ENCODE results near the gene THY1.
"Not testable (repeated sequence)": the region's sequence is repeated elsewhere in the genome, so short reads cannot be mapped to it uniquely, and the experiment has no call there.

THY1 gene

DNA sequence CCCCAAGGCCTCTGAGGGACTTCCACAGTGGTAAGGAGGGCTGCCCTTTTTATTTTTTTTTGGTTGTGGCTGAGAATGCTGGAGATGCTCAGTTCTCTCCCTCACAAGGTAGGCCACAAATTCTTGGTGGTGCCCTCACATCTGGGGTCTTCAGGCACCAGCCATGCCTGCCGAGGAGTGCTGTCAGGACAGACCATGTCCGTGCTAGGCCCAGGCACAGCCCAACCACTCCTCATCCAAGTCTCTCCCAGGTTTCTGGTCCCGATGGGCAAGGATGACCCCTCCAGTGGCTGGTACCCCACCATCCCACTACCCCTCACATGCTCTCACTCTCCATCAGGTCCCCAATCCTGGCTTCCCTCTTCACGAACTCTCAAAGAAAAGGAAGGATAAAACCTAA lies 4.2 kb downstream of the THY1 start:
- no peak for DNase-seq
- TF ChIP-seq GATA1 (IDR thresholded peaks at IDR 0.05; ENCODE audit: low read depth, low read length) = no peak
- no peak for TF ChIP-seq POLR2A (IDR thresholded peaks at IDR 0.05; ENCODE audit: low read length)

- DNase-seq = no peak
- TF ChIP-seq GATA1 (IDR thresholded peaks at IDR 0.05; ENCODE audit: low read depth, low read length) = no peak
- no peak for TF ChIP-seq POLR2A (IDR thresholded peaks at IDR 0.05; ENCODE audit: low read length)
Measured at GRCh38 chr11:119417726-119418540, 5.0 kb downstream of the THY1 start.

GRCh38 chr11:119416606-119417580 lies 6.1 kb downstream of the THY1 start:
- DNase-seq = no peak
- TF ChIP-seq POLR2A (IDR thresholded peaks at IDR 0.05; ENCODE audit: low read length) (no peak), GATA1 (IDR thresholded peaks at IDR 0.05; ENCODE audit: low read depth, low read length) (no peak)

- TF ChIP-seq POLR2A (IDR thresholded peaks at IDR 0.05; ENCODE audit: low read length) (no peak), GATA1 (IDR thresholded peaks at IDR 0.05; ENCODE audit: low read depth, low read length) (no peak)
- no peak for DNase-seq
Measured at GRCh38 chr11:119415966-119416365, 7.0 kb downstream of the THY1 start.

GRCh38 chr11:119415517-119415916 lies 7.5 kb downstream of the THY1 start:
- DNase-seq = no peak
- TF ChIP-seq POLR2A (IDR thresholded peaks at IDR 0.05; ENCODE audit: low read length) (no peak), GATA1 (IDR thresholded peaks at IDR 0.05; ENCODE audit: low read depth, low read length) (no peak)

DNA sequence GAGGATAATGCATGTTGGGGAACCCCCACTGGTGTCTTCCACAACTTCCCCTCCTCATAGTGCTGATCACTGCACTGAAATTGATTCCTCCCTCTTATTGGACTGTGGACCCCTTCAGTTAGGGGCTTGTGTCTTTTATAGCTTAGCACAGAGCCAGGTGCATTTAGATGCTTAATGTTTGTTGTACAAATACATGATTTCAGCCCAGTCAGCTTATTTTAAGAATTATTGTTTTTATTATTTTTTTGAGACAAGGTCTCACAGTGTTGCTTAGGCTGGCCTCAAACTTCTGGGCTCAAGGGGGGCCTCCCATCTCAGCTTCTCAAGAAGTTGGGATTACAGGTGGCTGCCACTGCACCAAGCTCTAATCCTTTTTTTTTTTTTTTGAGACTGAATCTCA lies 8.2 kb downstream of the THY1 start:
- no peak for TF ChIP-seq GATA1 (IDR thresholded peaks at IDR 0.05; ENCODE audit: low read depth, low read length)
- no peak for TF ChIP-seq POLR2A (IDR thresholded peaks at IDR 0.05; ENCODE audit: low read length)
- no peak for DNase-seq

DNA sequence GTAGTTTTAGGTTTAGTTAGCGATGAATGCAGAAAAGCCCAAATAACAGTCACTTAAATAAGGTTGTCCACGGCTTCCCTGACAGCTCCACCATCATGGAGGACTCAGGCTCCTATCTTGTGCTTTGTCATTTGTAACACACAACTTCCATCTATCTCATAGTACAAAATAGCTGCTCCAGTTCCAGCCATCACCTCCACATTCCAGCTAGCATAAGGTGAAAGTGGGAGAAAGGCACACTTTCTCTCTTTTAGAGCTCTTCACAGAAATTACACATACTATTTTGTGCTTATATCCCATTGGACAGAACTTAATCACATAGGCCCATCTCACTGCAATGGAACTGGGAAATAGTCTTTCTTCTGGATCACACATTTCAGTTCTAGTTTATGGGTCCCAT lies 8.7 kb downstream of the THY1 start:
- TF ChIP-seq POLR2A (IDR thresholded peaks at IDR 0.05; ENCODE audit: low read length) (no peak), GATA1 (IDR thresholded peaks at IDR 0.05; ENCODE audit: low read depth, low read length) (no peak)

DNA sequence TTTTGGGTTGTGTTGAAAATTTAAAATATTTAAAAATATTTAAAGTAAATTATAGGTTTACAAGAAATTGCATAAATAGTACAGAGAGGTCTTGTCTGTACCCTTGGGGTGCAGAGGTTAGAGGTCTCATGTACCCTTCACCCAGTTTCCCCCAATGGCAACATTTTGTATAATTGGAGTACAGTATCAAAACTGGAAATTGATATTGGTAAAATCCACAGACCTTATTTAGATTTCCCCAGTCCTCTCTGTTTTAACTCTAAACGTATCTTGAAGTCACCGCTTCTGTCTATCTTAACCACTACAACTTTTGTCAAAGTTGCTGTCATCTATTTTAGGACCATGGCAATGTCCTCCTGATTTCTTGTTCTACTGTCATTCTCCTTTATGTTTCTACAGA lies 10.9 kb downstream of the THY1 start:
- TF ChIP-seq GATA1 (IDR thresholded peaks at IDR 0.05; ENCODE audit: low read depth, low read length) = no peak
- no peak for DNase-seq

More for the DNA sequence above, 8.7 kb downstream of the THY1 start:
- no peak for DNase-seq

- no peak for DNase-seq
- TF ChIP-seq GATA1 (IDR thresholded peaks at IDR 0.05; ENCODE audit: low read depth, low read length) = no peak
- no peak for TF ChIP-seq POLR2A (IDR thresholded peaks at IDR 0.05; ENCODE audit: low read length)
Measured at GRCh38 chr11:119410501-119410900, 12.5 kb downstream of the THY1 start.

DNA sequence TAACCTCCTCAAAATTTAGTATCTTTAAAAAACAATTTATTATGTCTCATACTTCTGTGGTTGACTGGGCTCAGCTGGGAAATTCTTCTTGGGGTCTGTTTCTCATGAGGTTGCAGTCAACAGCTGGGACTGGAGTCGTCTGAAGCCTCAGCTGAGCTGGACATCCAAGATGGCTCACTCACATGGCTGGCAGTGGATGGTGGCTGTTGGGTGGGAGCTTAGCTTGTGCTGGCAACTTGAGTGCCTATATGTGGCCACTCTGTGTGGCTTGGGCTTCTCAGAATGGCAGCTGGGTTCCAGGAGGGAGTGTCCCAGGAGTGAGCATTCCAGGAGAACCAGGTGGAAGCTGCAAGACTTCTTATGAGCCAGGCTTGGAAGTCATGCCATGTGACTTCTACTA lies 13.2 kb downstream of the THY1 start:
- no peak for DNase-seq
- no peak for TF ChIP-seq POLR2A (IDR thresholded peaks at IDR 0.05; ENCODE audit: low read length)
- no peak for TF ChIP-seq GATA1 (IDR thresholded peaks at IDR 0.05; ENCODE audit: low read depth, low read length)

DNA sequence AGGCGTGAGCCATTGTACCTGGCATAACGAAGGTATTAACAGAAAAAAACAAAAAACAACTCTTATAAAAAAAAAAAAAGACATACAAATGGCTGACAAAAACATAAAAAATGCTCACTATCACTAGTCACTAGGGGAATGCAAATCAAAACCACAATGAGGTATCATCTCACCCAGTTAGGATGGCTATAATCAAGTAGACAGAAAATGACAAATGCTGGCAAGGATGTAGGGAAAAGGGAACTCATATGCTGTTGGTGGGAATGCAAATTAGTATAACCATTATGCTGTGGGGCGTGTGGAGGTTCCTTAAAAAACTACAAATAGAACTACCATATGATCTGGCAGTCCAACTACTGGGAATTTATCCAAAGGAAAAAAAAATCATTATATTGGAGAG lies 17.0 kb downstream of the THY1 start:
- no peak for TF ChIP-seq GATA1 (IDR thresholded peaks at IDR 0.05; ENCODE audit: low read depth, low read length)
- no peak for DNase-seq

DNA sequence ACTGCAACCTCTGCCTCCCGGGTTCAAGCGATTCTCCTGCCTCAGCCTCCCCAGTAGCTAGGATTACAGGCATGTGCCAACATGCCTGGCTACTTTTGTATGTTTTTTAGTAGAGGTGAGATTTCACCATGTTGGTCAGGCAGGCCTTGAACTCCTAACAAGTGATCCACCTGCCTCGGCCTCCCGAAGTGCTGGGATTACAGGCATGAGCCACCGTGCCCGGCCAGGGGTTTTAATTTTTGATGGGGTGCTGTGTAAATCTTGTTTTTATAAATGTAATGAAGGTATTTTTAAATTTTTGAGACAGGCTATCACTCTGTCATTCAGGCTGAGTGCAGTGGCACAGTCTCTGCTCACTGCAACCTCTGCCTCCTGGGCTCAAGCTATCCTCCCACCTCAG lies 17.5 kb downstream of the THY1 start:
- not testable (repeated sequence) for DNase-seq

DNA sequence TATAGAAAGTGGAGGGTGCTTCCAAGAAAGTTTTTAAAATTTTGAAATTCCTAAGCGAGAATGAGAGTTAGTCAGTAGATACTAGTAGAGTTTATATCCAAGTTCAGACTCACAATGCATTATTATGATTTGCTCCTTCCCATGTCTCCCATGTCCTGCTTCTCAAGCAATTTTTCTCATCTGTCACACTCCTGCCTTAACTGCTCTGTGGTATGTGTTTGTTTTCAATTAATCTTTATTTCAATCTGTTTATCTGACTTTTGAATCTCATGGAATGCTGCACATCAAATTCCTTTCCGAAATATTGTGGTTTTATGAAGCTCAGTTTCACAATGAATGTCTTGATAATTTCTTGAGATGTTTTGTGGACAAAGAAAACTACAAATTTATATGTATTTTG lies 18.1 kb downstream of the THY1 start:
- no peak for TF ChIP-seq GATA1 (IDR thresholded peaks at IDR 0.05; ENCODE audit: low read depth, low read length)
- no peak for TF ChIP-seq POLR2A (IDR thresholded peaks at IDR 0.05; ENCODE audit: low read length)
- DNase-seq = no peak

GRCh38 chr11:119403021-119403420 lies 20.0 kb downstream of the THY1 start:
- TF ChIP-seq GATA1 (IDR thresholded peaks at IDR 0.05; ENCODE audit: low read depth, low read length) (no peak), POLR2A (IDR thresholded peaks at IDR 0.05; ENCODE audit: low read length) (no peak)
- DNase-seq = no peak

- DNase-seq = no peak
- TF ChIP-seq GATA1 (IDR thresholded peaks at IDR 0.05; ENCODE audit: low read depth, low read length) (no peak), POLR2A (IDR thresholded peaks at IDR 0.05; ENCODE audit: low read length) (no peak)
Measured at GRCh38 chr11:119402470-119402869, 20.5 kb downstream of the THY1 start.

Data from erythroblast (primary cell).